GM13977 (cell line): Measurements from ENCODE around the gene HSPA8.

Experiments used
- DNase-seq: peaks from one replicate; pipeline ENCODE4 v3.0.0; 2012; ENCODE audit warnings: low spot score
- in situ Hi-C: fragments of 300-500 bp; cut with MboI; formaldehyde crosslinking; loops from one replicate; pipeline ENCODE4 v1.12.0; 2022; ENCODE audit warnings: low sequenced_read_pairs, low pct_unique_long_range_greater_than_20kb, mixed read lengths, inconsistent platforms; ENCODE audit not compliant: unreplicated experiment
- TF ChIP-seq, protein P1 (sequence below): IDR thresholded peaks from 2 replicates; pipeline ENCODE4 v1.5.1; 2012; ENCODE audit warnings: mild to moderate bottlenecking, control low read depth; ENCODE audit not compliant: insufficient read depth; ENCODE audit errors: extremely low read depth, missing control alignments

Gene HSPA8

DNA sequence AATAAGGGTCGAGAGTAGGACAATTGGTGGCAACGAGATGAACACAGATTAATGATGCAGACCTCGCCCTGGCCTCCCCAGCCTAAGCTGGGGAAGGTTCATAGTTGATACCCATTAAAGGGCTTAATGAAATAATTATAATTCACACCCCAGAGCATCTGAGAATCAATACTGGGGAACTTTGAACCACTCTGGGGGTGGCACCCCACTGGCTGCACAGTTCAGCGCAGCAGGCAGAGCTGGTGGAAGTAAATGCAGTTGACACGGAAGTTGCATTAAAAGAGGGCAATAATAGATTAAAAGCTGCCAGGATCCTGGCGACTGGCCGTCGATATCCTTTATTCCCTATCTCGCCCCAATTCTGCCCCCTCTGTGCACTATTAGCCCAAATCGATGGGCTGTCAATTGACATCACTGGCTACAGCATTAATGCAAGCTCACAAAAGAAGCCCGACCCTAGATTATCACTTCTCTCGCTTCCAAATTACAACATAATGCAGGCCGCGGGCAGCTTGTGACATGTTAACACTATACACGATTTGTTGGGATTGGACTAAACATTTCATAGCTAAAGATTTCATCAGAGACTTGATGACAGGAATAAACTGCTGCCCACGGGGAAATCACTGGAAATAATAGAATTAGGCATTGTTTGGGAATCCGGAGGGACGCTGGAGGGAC is 14.5 kb downstream of the HSPA8 start:
- in situ Hi-C loops, result no loop called here
- DNase-seq, result no peak
- TF ChIP-seq, protein P1, sequence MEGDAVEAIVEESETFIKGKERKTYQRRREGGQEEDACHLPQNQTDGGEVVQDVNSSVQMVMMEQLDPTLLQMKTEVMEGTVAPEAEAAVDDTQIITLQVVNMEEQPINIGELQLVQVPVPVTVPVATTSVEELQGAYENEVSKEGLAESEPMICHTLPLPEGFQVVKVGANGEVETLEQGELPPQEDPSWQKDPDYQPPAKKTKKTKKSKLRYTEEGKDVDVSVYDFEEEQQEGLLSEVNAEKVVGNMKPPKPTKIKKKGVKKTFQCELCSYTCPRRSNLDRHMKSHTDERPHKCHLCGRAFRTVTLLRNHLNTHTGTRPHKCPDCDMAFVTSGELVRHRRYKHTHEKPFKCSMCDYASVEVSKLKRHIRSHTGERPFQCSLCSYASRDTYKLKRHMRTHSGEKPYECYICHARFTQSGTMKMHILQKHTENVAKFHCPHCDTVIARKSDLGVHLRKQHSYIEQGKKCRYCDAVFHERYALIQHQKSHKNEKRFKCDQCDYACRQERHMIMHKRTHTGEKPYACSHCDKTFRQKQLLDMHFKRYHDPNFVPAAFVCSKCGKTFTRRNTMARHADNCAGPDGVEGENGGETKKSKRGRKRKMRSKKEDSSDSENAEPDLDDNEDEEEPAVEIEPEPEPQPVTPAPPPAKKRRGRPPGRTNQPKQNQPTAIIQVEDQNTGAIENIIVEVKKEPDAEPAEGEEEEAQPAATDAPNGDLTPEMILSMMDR, result no peak

DNA sequence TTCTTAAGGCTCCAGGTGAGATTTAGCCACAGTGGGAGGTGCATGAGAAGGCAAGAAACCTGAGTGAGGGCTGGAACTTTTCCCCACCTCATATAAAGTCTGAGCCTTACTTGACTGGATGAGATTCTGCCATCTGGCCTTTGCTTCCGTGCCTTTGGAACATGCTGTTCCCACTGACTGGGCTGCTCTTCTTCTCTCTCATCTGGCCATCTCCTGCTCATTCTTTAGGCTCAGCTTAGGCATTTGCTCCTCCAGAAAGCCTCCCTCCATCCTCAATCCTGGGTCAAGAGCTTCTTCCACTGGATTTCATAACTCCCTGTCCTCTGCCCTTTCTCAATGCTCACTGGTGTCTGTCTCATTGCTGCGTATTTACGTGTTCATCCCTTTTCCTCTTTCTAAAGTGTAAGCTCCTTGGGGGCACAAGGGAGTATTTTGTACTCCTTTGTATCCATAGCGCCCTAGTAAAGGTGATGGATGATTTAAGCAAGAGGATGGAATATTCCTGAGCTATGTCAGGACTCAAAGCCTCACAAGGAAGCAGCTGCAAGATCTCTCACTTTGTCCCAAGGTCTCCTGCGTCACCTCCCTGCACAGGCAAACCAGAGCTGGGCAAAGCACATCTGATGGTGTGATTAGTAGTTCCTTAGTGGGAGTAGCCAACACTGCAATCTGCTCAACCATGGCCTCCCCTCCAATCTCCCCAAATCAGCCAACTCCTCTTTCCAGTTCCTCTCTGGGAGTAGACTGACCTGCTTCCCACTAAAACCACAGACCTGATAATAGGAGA is 15.3 kb downstream of the HSPA8 start:
- in situ Hi-C loops, result no loop called here
- no peak for DNase-seq
- TF ChIP-seq, protein P1, result no peak

DNA sequence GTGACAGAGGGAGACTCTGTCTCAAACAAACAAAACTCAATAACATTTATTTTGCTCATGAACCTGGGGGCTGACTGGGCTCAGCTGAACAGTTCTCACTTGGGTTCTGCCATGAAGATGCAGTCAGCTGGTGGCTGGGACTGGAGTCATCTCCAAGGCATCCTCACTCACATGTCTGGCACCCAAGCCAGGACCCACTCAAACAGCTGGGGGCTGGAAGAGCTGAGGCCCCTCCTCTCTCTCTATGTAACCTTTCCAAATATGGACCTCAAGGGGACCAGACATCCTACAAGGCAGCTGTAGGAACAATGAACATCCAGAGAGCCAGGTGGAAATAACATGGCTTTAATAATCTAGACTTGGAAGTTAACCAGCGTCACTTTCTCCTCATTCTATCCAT is 16.8 kb downstream of the HSPA8 start:
- TF ChIP-seq, protein P1, result no peak
- DNase-seq, result no peak
- in situ Hi-C loops, result no loop called here

DNA sequence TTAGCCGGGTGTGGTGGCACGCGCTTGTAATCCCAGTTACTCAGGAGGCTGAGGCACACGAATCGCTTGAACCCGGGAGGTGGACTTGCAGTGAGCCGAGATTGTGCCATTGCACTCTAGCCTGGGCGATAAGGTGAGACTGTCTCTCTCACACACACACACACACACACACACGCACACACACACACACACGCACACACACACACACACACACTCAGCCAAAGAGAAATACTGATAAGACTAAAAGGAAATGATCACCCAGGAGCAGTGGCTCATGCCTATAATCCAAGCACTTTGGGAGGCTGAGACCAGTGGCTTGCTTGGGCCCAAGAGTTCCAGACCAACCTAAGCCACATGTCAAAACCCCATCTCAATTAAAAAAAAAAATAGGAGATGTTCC is 20.8 kb downstream of the HSPA8 start:
- DNase-seq, result no peak
- TF ChIP-seq, protein P1, result no peak
- in situ Hi-C loops, result no loop called here

DNA sequence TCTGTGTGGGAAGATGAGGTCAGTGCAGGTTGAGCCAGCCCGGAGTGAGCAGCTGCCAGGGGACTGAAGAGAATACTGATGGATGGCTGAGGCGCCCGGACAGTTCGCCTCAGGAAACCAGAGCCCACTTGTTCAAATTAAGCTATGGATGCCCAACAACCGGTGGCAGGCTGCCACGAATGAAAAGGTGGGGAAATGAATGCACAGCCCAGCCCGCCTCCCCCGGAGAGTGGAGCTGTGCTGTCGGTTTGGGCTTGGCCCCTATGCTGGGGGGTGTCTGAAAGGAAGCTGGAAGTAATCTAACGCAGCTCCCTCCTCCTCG is 21.9 kb downstream of the HSPA8 start:
- in situ Hi-C loops, result no loop called here
- DNase-seq, result no peak
- TF ChIP-seq, protein P1, result no peak

DNA sequence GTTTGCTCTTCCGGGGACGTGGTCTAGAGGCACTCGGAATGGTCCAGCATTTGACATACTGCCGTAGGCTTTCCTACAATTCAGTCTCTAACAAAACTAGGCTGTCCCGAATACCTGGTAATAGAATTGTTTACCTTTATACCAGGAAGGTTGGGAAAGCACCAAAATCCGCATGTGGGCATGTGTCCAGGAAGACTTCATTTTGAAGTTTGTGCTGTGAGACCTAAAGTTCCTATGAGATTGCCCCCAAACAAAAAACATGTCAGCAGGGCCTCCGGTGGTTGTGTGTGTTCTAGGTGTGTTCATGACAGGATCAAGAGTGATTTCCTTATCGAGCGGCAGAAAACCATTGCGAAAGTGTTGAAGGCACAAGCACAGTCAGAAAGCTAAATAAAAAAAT is 26.1 kb downstream of the HSPA8 start:
- in situ Hi-C loops, result no loop called here
- TF ChIP-seq, protein P1, result no peak
- DNase-seq, result no peak
